Measurements from ENCODE around the gene LYZL1. TPM values are rescaled to one million over a fixed set of nuclear protein-coding genes. Genes with fewer than 3 reads are reported as not detected.
A peak's percentile ranks its signal among the peaks of the same experiment; 100 is the strongest.

LYZL1 gene
- total and polyA plus RNA-seq, 2 donors (not counting 1 experiment from before 2014, with no cell fraction given), result not detected

GRCh38 chr10:29256586-29256985 lies 32.3 kb upstream of the LYZL1 start:
- peaks cover 4% of the 10 kb centered on the region for H3K27me3 ChIP-seq (ENCODE audit: control insufficient read depth, insufficient read depth, low read length)
- H3K27ac ChIP-seq (ENCODE audit: insufficient read depth, low read length), result no peak overlapping the region
- H4K20me1 ChIP-seq (ENCODE audit: control insufficient read depth, extremely low read depth, insufficient read depth, low read length), result no peaks in the 10 kb centered on the region
- H3K36me3 ChIP-seq (ENCODE audit: control insufficient read depth, insufficient read depth, low read length), result no peaks in the 10 kb centered on the region
- no peak for DNase-seq (ENCODE audit: low read depth in 2 of 2)
- TF ChIP-seq EZH2 (IDR thresholded peaks at IDR 0.05; ENCODE audit: low read length, missing control alignments) (no peak), CTCF (conservative IDR thresholded peaks at IDR 0.05 in 1 of 2, IDR thresholded peaks at IDR 0.05 in 1 of 2; ENCODE audit: low read depth in 1 of 2, low read length in 2 of 2) (no peak)
- no peak overlapping the region for H3K9ac ChIP-seq (ENCODE audit: insufficient read depth, low read length)
- no peak overlapping the region for H3K4me3 ChIP-seq (replicated peaks in 1 of 4; ENCODE audit: control extremely low read depth in 1 of 4, insufficient read depth in 1 of 4, low read depth in 3 of 4, low read length in 4 of 4)
- no peaks in the 10 kb centered on the region for H3K79me2 ChIP-seq (ENCODE audit: control insufficient read depth, insufficient read depth, low read length)
- H2AFZ ChIP-seq (ENCODE audit: low read length), result no peak overlapping the region
- H3K4me1 ChIP-seq (ENCODE audit: control insufficient read depth, extremely low read depth, insufficient read depth, low read length), result peaks cover 5% of the 10 kb centered on the region
- H3K4me2 ChIP-seq (ENCODE audit: extremely low read depth, insufficient read depth, low read length), result peak overlapping the region; percentile 18
- no peaks in the 10 kb centered on the region for H3K9me3 ChIP-seq (ENCODE audit: control insufficient read depth, insufficient read depth, low read depth, low read length)

GRCh38 chr10:29257106-29257783 lies 31.6 kb upstream of the LYZL1 start:
- Histone ChIP-seq H3K79me2 (ENCODE audit: control insufficient read depth, insufficient read depth, low read length) (no peaks in the 10 kb centered on the region), H3K9me3 (ENCODE audit: control insufficient read depth, insufficient read depth, low read depth, low read length) (no peaks in the 10 kb centered on the region), H3K27me3 (ENCODE audit: control insufficient read depth, insufficient read depth, low read length) (peaks cover 3% of the 10 kb centered on the region), H3K4me3 (replicated peaks in 1 of 4; ENCODE audit: control extremely low read depth in 1 of 4, insufficient read depth in 1 of 4, low read depth in 3 of 4, low read length in 4 of 4) (no peak overlapping the region), H4K20me1 (ENCODE audit: control insufficient read depth, extremely low read depth, insufficient read depth, low read length) (no peaks in the 10 kb centered on the region), H3K9ac (ENCODE audit: insufficient read depth, low read length) (no peak overlapping the region), H3K4me1 (ENCODE audit: control insufficient read depth, extremely low read depth, insufficient read depth, low read length) (peaks cover 5% of the 10 kb centered on the region), H3K4me2 (ENCODE audit: extremely low read depth, insufficient read depth, low read length) (peak overlapping the region; percentile 18), H3K27ac (ENCODE audit: insufficient read depth, low read length) (peak overlapping the region; percentile 39), H3K36me3 (ENCODE audit: control insufficient read depth, insufficient read depth, low read length) (no peaks in the 10 kb centered on the region), H2AFZ (ENCODE audit: low read length) (no peak overlapping the region)
- TF ChIP-seq EZH2 (IDR thresholded peaks at IDR 0.05; ENCODE audit: low read length, missing control alignments), result no peak
- no peak for TF ChIP-seq CTCF (conservative IDR thresholded peaks at IDR 0.05 in 1 of 2, IDR thresholded peaks at IDR 0.05 in 1 of 2; ENCODE audit: low read depth in 1 of 2, low read length in 2 of 2)
- DNase-seq (ENCODE audit: low read depth in 2 of 2), result peak; percentile 92 to 98

GRCh38 chr10:29257784-29258135 lies 31.1 kb upstream of the LYZL1 start:
- Histone ChIP-seq H3K9me3 (ENCODE audit: control insufficient read depth, insufficient read depth, low read depth, low read length) (no peaks in the 10 kb centered on the region), H3K4me2 (ENCODE audit: extremely low read depth, insufficient read depth, low read length) (no peak overlapping the region), H3K79me2 (ENCODE audit: control insufficient read depth, insufficient read depth, low read length) (no peaks in the 10 kb centered on the region), H3K27ac (ENCODE audit: insufficient read depth, low read length) (peak overlapping the region; percentile 39), H4K20me1 (ENCODE audit: control insufficient read depth, extremely low read depth, insufficient read depth, low read length) (no peaks in the 10 kb centered on the region), H2AFZ (ENCODE audit: low read length) (no peak overlapping the region), H3K4me3 (replicated peaks in 1 of 4; ENCODE audit: control extremely low read depth in 1 of 4, insufficient read depth in 1 of 4, low read depth in 3 of 4, low read length in 4 of 4) (no peak overlapping the region), H3K4me1 (ENCODE audit: control insufficient read depth, extremely low read depth, insufficient read depth, low read length) (peaks cover 5% of the 10 kb centered on the region), H3K36me3 (ENCODE audit: control insufficient read depth, insufficient read depth, low read length) (no peaks in the 10 kb centered on the region), H3K27me3 (ENCODE audit: control insufficient read depth, insufficient read depth, low read length) (peaks cover 2% of the 10 kb centered on the region), H3K9ac (ENCODE audit: insufficient read depth, low read length) (no peak overlapping the region)
- no peak for TF ChIP-seq EZH2 (IDR thresholded peaks at IDR 0.05; ENCODE audit: low read length, missing control alignments)
- TF ChIP-seq CTCF (conservative IDR thresholded peaks at IDR 0.05 in 1 of 2, IDR thresholded peaks at IDR 0.05 in 1 of 2; ENCODE audit: low read depth in 1 of 2, low read length in 2 of 2), result no peak
- DNase-seq (ENCODE audit: low read depth in 2 of 2), result no peak
